ENCODE measurements around the gene PCSK5. TPM values are rescaled to one million over a fixed set of nuclear protein-coding genes. Genes with fewer than 3 reads are reported as not detected.

PCSK5 gene
- total RNA-seq, 1 experiment from 2014 or later = 0.17 TPM

GRCh38 chr9:75852746-75853145 lies 37.7 kb upstream of the PCSK5 start:
- no TSS peak for BruUV-seq (replicated peaks)
- H3K9me3 ChIP-seq (ENCODE audit: low read depth, low read length, poor library complexity, severe bottlenecking) = no peaks in the 10 kb centered on the region
- no peaks in the 10 kb centered on the region for H3K36me3 ChIP-seq (ENCODE audit: insufficient read depth, low read length, poor library complexity, severe bottlenecking)
- POLR2A ChIA-PET (ENCODE audit: low non-redundant PET) = no interaction called here
- DNase-seq (ENCODE audit: low spot score) = no peak
- CTCF ChIA-PET = no interaction called here
- no peaks in the 10 kb centered on the region for H3K4me1 ChIP-seq (ENCODE audit: insufficient read depth, low read length, poor library complexity, severe bottlenecking)
- no peaks in the 10 kb centered on the region for H3K27me3 ChIP-seq (replicated peaks; ENCODE audit: insufficient read depth, low read depth, low read length, poor library complexity)
- intact Hi-C loops (cut with micrococcal nuclease; ENCODE audit: unreplicated experiment) = no loop called here
- no peak overlapping the region for H3K4me3 ChIP-seq (ENCODE audit: low read depth, low read length, poor library complexity, severe bottlenecking)
- TF ChIP-seq CTCF (conservative IDR thresholded peaks at IDR 0.05; ENCODE audit: low read depth, low read length) (no peak), EZH2 (IDR thresholded peaks at IDR 0.05; ENCODE audit: borderline replicate concordance, low read depth, low read length, poor library complexity, severe bottlenecking) (no peak)
- no peak overlapping the region for H3K27ac ChIP-seq (ENCODE audit: low read depth, low read length, poor library complexity, severe bottlenecking)

- Histone ChIP-seq H3K9me3 (ENCODE audit: low read depth, low read length, poor library complexity, severe bottlenecking) (no peaks in the 10 kb centered on the region), H3K4me3 (ENCODE audit: low read depth, low read length, poor library complexity, severe bottlenecking) (no peak overlapping the region), H3K4me1 (ENCODE audit: insufficient read depth, low read length, poor library complexity, severe bottlenecking) (no peaks in the 10 kb centered on the region), H3K36me3 (ENCODE audit: insufficient read depth, low read length, poor library complexity, severe bottlenecking) (no peaks in the 10 kb centered on the region), H3K27me3 (replicated peaks; ENCODE audit: insufficient read depth, low read depth, low read length, poor library complexity) (no peaks in the 10 kb centered on the region), H3K27ac (ENCODE audit: low read depth, low read length, poor library complexity, severe bottlenecking) (no peak overlapping the region)
- POLR2A ChIA-PET (ENCODE audit: low non-redundant PET) = no interaction called here
- CTCF ChIA-PET = interaction anchor here (0.9 kb wide), 1 partner anchor 8 kb away, joined by 3 read pairs; no protein-coding TSS in a partner anchor
- TF ChIP-seq EZH2 (IDR thresholded peaks at IDR 0.05; ENCODE audit: borderline replicate concordance, low read depth, low read length, poor library complexity, severe bottlenecking) = no peak
- TF ChIP-seq CTCF (conservative IDR thresholded peaks at IDR 0.05; ENCODE audit: low read depth, low read length) = peak; percentile 58
- no TSS peak for BruUV-seq (replicated peaks)
- peak; percentile 33 for DNase-seq (ENCODE audit: low spot score)
- intact Hi-C loops (cut with micrococcal nuclease; ENCODE audit: unreplicated experiment) = loop anchor here (5.0 kb wide), 2 partner anchors 523 to 588 kb away; no protein-coding TSS in a partner anchor
Observed at GRCh38 chr9:75855509-75855908, 35.0 kb upstream of the PCSK5 start.

GRCh38 chr9:75858497-75859092 lies 31.9 kb upstream of the PCSK5 start:
- CTCF ChIA-PET = no interaction called here
- no peak overlapping the region for H3K4me3 ChIP-seq (ENCODE audit: low read depth, low read length, poor library complexity, severe bottlenecking)
- no peaks in the 10 kb centered on the region for H3K4me1 ChIP-seq (ENCODE audit: insufficient read depth, low read length, poor library complexity, severe bottlenecking)
- POLR2A ChIA-PET (ENCODE audit: low non-redundant PET) = no interaction called here
- no peak for DNase-seq (ENCODE audit: low spot score)
- no peak for TF ChIP-seq CTCF (conservative IDR thresholded peaks at IDR 0.05; ENCODE audit: low read depth, low read length)
- intact Hi-C loops (cut with micrococcal nuclease; ENCODE audit: unreplicated experiment) = loop anchor here (5.0 kb wide), 2 partner anchors 526 to 591 kb away; no protein-coding TSS in a partner anchor
- no peaks in the 10 kb centered on the region for H3K9me3 ChIP-seq (ENCODE audit: low read depth, low read length, poor library complexity, severe bottlenecking)
- no TSS peak for BruUV-seq (replicated peaks)
- H3K27me3 ChIP-seq (replicated peaks; ENCODE audit: insufficient read depth, low read depth, low read length, poor library complexity) = no peaks in the 10 kb centered on the region
- no peak overlapping the region for H3K27ac ChIP-seq (ENCODE audit: low read depth, low read length, poor library complexity, severe bottlenecking)
- H3K36me3 ChIP-seq (ENCODE audit: insufficient read depth, low read length, poor library complexity, severe bottlenecking) = no peaks in the 10 kb centered on the region

Data from A673 (cell line).